HG03457 (cell line): ENCODE measurements around the gene KIF20B.

ENCODE experiments used
- ATAC-seq: cut with Tn5 transposase; IDR thresholded peaks from one replicate; pipeline ENCODE4 v1.9.1; 2021; ENCODE audit warnings: moderate number of reproducible peaks; ENCODE audit not compliant: unreplicated experiment

The KIF20B gene

GRCh38 chr10:89683883-89684282 is 17.5 kb upstream of the KIF20B start:
- ATAC-seq = no peak

- ATAC-seq = no peak
These were observed 16.8 kb upstream of the KIF20B start for GRCh38 chr10:89684604-89685003.

- ATAC-seq = no peak
These were observed 15.5 kb upstream of the KIF20B start for GRCh38 chr10:89685936-89686335.

- no peak for ATAC-seq
These were observed 11.4 kb upstream of the KIF20B start for GRCh38 chr10:89690027-89690426.

- ATAC-seq = no peak
These were observed 9.0 kb upstream of the KIF20B start for GRCh38 chr10:89692416-89692815.

GRCh38 chr10:89693176-89693575 is 8.2 kb upstream of the KIF20B start:
- no peak for ATAC-seq

- ATAC-seq = no peak
These were observed 6.1 kb upstream of the KIF20B start for GRCh38 chr10:89695307-89695706.

- ATAC-seq = no peak
These were observed 3.4 kb upstream of the KIF20B start for GRCh38 chr10:89697946-89698345.

GRCh38 chr10:89699581-89700064 is 1.8 kb upstream of the KIF20B start:
- ATAC-seq = no peak

GRCh38 chr10:89700923-89701241 is 508 bp upstream of the KIF20B start:
- no peak for ATAC-seq

GRCh38 chr10:89702121-89702480 is 711 bp downstream of the KIF20B start:
- no peak for ATAC-seq

GRCh38 chr10:89705466-89705865 is 4.1 kb downstream of the KIF20B start:
- ATAC-seq = no peak

- no peak for ATAC-seq
These were observed 4.6 kb downstream of the KIF20B start for GRCh38 chr10:89706011-89706410.

GRCh38 chr10:89707372-89707771 is 6.0 kb downstream of the KIF20B start:
- ATAC-seq = no peak

- no peak for ATAC-seq
These were observed 9.4 kb downstream of the KIF20B start for GRCh38 chr10:89710753-89711152.

GRCh38 chr10:89734616-89735015 is 33.2 kb downstream of the KIF20B start:
- ATAC-seq = no peak

- ATAC-seq = peak; percentile 60
These were observed 37.3 kb downstream of the KIF20B start for GRCh38 chr10:89738551-89739209.

- no peak for ATAC-seq
These were observed 39.9 kb downstream of the KIF20B start for GRCh38 chr10:89741126-89741762.

GRCh38 chr10:89744026-89744425 is 42.6 kb downstream of the KIF20B start:
- ATAC-seq = no peak

- no peak for ATAC-seq
These were observed 44.5 kb downstream of the KIF20B start for GRCh38 chr10:89745903-89746302.

- no peak for ATAC-seq
These were observed 49.1 kb downstream of the KIF20B start for GRCh38 chr10:89750441-89750840.

- ATAC-seq = no peak
These were observed 54.0 kb downstream of the KIF20B start for GRCh38 chr10:89755374-89755773.

GRCh38 chr10:89759531-89759930 is 58.1 kb downstream of the KIF20B start:
- ATAC-seq = no peak
